SK-N-SH (cell line): ENCODE data around the gene PCNX2. TPM values are rescaled to one million over a fixed set of nuclear protein-coding genes. Genes with fewer than 3 reads are reported as not detected.

Experiments used
- CTCF ChIA-PET: fragments of 300-600, 350-600 bp; formaldehyde crosslinking; extraction: SDS; loops from one replicate; lab custom pipeline; 2021; lab: Yijun Ruan, JAX
- POLR2A ChIA-PET: fragments of 350-600 bp; sonication (Branson Sonifier 250); formaldehyde crosslinking; extraction: SDS; loops from one replicate; lab custom pipeline; 2020; ENCODE audit warnings: antibody characterized with exemption, inconsistent platforms; lab: Yijun Ruan, JAX
- DNase-seq: peaks from one replicate; pipeline ENCODE4 v3.0.0; 2012
- H2AFZ ChIP-seq: fragments of 200-600 bp; sonication (generic); 2 replicates; pipeline ENCODE4 v1.8.1; 2016; ENCODE audit warnings: antibody characterized with exemption, mild to moderate bottlenecking, low read depth
- H3F3A ChIP-seq: fragments of 200-600 bp; sonication (generic); replicated peaks from 2 replicates; pipeline ENCODE3; 2016; ENCODE audit warnings: antibody characterized with exemption, mild to moderate bottlenecking; ENCODE audit not compliant: insufficient read depth
- H3K27ac ChIP-seq, 2 experiments: fragments of 200-500 bp in 1 of 2; fragments of 200-600 bp in 1 of 2; sonication (Bioruptor generic) in 1 of 2; sonication (generic), shearing (Covaris generic) in 1 of 2; 2 replicates each; pipeline versions ENCODE4 v1.5.1 to v1.6.1; 2014 to 2016; ENCODE audit warnings: low read depth in 2 of 2, inconsistent platforms in 1 of 2, low read length in 1 of 2, mild to moderate bottlenecking in 1 of 2, mixed read lengths in 1 of 2
- H3K27me3 ChIP-seq: fragments of 200-600 bp; sonication (generic), shearing (Covaris generic); 2 replicates; pipeline ENCODE4 v1.6.1; 2016; ENCODE audit warnings: mixed run types; ENCODE audit not compliant: insufficient read depth
- H3K36me3 ChIP-seq, 2 experiments: fragments of 200-500 bp in 1 of 2; fragments of 200-600 bp in 1 of 2; sonication (Bioruptor generic) in 1 of 2; sonication (generic) in 1 of 2; replicated peaks in 1 of 2; 2 replicates each; pipeline versions ENCODE3 to v1.5.1; 2014 to 2016; ENCODE audit warnings: low read length in 1 of 2, mild to moderate bottlenecking in 1 of 2; ENCODE audit not compliant: insufficient read depth in 2 of 2, control insufficient read depth in 1 of 2
- H3K4me1 ChIP-seq, 2 experiments: fragments of 200-500 bp in 1 of 2; fragments of 200-600 bp in 1 of 2; sonication (Bioruptor generic) in 1 of 2; sonication (generic), shearing (Covaris generic) in 1 of 2; 2 replicates each; pipeline versions ENCODE4 v1.5.1 to v1.6.1; 2014 to 2016; ENCODE audit warnings: low read depth in 1 of 2, low read length in 1 of 2, mixed run types in 1 of 2; ENCODE audit not compliant: insufficient read depth in 2 of 2, control insufficient read depth in 1 of 2
- H3K4me2 ChIP-seq: fragments of 200-600 bp; sonication (generic), shearing (Covaris generic); 2 replicates; pipeline ENCODE4 v1.6.1; 2017; ENCODE audit warnings: mixed run types
- H3K4me3 ChIP-seq, 2 experiments: fragments of 200-500 bp in 1 of 2; fragments of 200-600 bp in 1 of 2; sonication (Bioruptor generic) in 1 of 2; sonication (generic), shearing (Covaris generic) in 1 of 2; 2 replicates each; pipeline versions ENCODE4 v1.5.1 to v1.8.1; 2014 to 2016; ENCODE audit warnings: low read depth in 2 of 2, inconsistent platforms in 1 of 2, low read length in 1 of 2, mild to moderate bottlenecking in 1 of 2, mixed read lengths in 1 of 2, moderate library complexity in 1 of 2
- H3K79me2 ChIP-seq: fragments of 200-600 bp; sonication (generic); 2 replicates; pipeline ENCODE4 v1.8.1; 2017; ENCODE audit warnings: mild to moderate bottlenecking; ENCODE audit not compliant: insufficient read depth
- H3K9ac ChIP-seq: fragments of 200-600 bp; sonication (generic); 2 replicates; pipeline ENCODE4 v1.6.1; 2017; ENCODE audit warnings: mixed run types
- H3K9me2 ChIP-seq: fragments of 200-600 bp; sonication (generic); 2 replicates; pipeline ENCODE4 v1.6.1; 2017; ENCODE audit warnings: mixed run types
- H3K9me3 ChIP-seq: fragments of 200-600 bp; sonication (generic); 2 replicates; pipeline ENCODE4 v1.6.1; 2017; ENCODE audit warnings: mixed run types, mild to moderate bottlenecking, moderate library complexity
- H4K20me1 ChIP-seq: fragments of 200-600 bp; sonication (generic); 2 replicates; pipeline ENCODE4 v1.6.1; 2017; ENCODE audit warnings: mild to moderate bottlenecking, mixed run types; ENCODE audit not compliant: insufficient read depth
- CHD2 ChIP-seq: fragments of 150-350 bp; IDR thresholded peaks from 2 replicates; pipeline ENCODE4 v1.6.1; 2018; ENCODE audit warnings: low read length; ENCODE audit not compliant: partially characterized antibody
- CTCF ChIP-seq: fragments of 200-600 bp; sonication (generic); IDR thresholded peaks from 2 replicates; pipeline ENCODE4 v1.6.1; 2017; ENCODE audit warnings: antibody characterized with exemption, mild to moderate bottlenecking, moderate library complexity
- EP300 ChIP-seq, 2 experiments: IDR thresholded peaks; 2 replicates each; pipeline versions ENCODE4 v1.4.0 to v1.6.1; 2012; ENCODE audit warnings: borderline replicate concordance in 1 of 2, low read depth in 1 of 2, low read length in 1 of 2
- EZH2phosphoT487 ChIP-seq: fragments of 200-600 bp; sonication (generic); IDR thresholded peaks from 2 replicates; pipeline ENCODE4 v1.6.1; 2017; ENCODE audit warnings: low read depth, mixed run types, mild to moderate bottlenecking, antibody characterized with exemption, moderate library complexity, borderline replicate concordance
- FOSL2 ChIP-seq: IDR thresholded peaks from 2 replicates; pipeline ENCODE4 v1.4.0; 2012; ENCODE audit warnings: low read depth, mild to moderate bottlenecking, moderate library complexity, borderline replicate concordance
- FOXJ3 ChIP-seq: sonication (generic); formaldehyde crosslinking; IDR thresholded peaks from 2 replicates; pipeline ENCODE4 v1.5.1; 2020; ENCODE audit warnings: mild to moderate bottlenecking, missing genetic modification reagents
- FOXM1 ChIP-seq: IDR thresholded peaks from 2 replicates; pipeline ENCODE4 v1.4.0; 2012; ENCODE audit warnings: low read depth, mild to moderate bottlenecking
- GABPA ChIP-seq: IDR thresholded peaks from 2 replicates; pipeline ENCODE4 v1.4.0; 2012; ENCODE audit warnings: low read depth, mild to moderate bottlenecking
- MEF2A ChIP-seq: IDR thresholded peaks from 2 replicates; pipeline ENCODE4 v1.4.0; 2012; ENCODE audit warnings: low read depth, borderline replicate concordance
- MXI1 ChIP-seq: IDR thresholded peaks from 2 replicates; pipeline ENCODE4 v1.6.1; 2012; ENCODE audit warnings: mild to moderate bottlenecking, low read depth, low read length, improper control_type of control experiment
- NFIC ChIP-seq: IDR thresholded peaks from 2 replicates; pipeline ENCODE4 v1.4.0; 2012; ENCODE audit warnings: borderline replicate concordance
- NRF1 ChIP-seq: IDR thresholded peaks from 2 replicates; pipeline ENCODE4 v1.6.1; 2012; ENCODE audit warnings: low read depth, mild to moderate bottlenecking, low read length
- PBX3 ChIP-seq: IDR thresholded peaks from 2 replicates; pipeline ENCODE4; 2012
- POLR2AphosphoS5 ChIP-seq: IDR thresholded peaks from 2 replicates; pipeline ENCODE4 v1.6.1; 2012; ENCODE audit warnings: low read depth, low read length
- RAD21 ChIP-seq: IDR thresholded peaks from 2 replicates; pipeline ENCODE4 v1.6.1; 2012; ENCODE audit warnings: mild to moderate bottlenecking, low read length
- REST ChIP-seq: IDR thresholded peaks from 2 replicates; pipeline ENCODE4 v1.6.1; 2012; ENCODE audit warnings: mild to moderate bottlenecking, low read depth, low read length, moderate library complexity
- RFX5 ChIP-seq: IDR thresholded peaks from 2 replicates; pipeline ENCODE4 v1.6.1; 2012; ENCODE audit warnings: mild to moderate bottlenecking, improper control_type of control experiment, low read length
- RXRA ChIP-seq: IDR thresholded peaks from 2 replicates; pipeline ENCODE4 v1.4.0; 2012; ENCODE audit warnings: low read depth, mild to moderate bottlenecking, borderline replicate concordance
- TEAD4 ChIP-seq: IDR thresholded peaks from 2 replicates; pipeline ENCODE4 v1.4.0; 2012; ENCODE audit warnings: mild to moderate bottlenecking, borderline replicate concordance; ENCODE audit not compliant: insufficient read depth
- USF2 ChIP-seq: fragments of 150-350 bp; IDR thresholded peaks from 2 replicates; pipeline ENCODE4 v1.6.1; 2017; ENCODE audit warnings: antibody characterized with exemption, low read length, low read depth, borderline replicate concordance
- YY1 ChIP-seq: IDR thresholded peaks from 2 replicates; pipeline ENCODE4 v1.4.0; 2012; ENCODE audit warnings: low read depth, mild to moderate bottlenecking
- WGBS: methylation state at CpG from one replicate; pipeline ENCODE4 v1.1.6; 2017; ENCODE audit warnings: low lambda C conversion rate; 5-methylcytosine and 5-hydroxymethylcytosine counted together
- polyA plus RNA-seq, 3 experiments: library from polyadenylated mRNA; depleted of rRNA; stranded (reverse); fragments of >200 nt; gene quantifications; 2 replicates each; pipeline ENCODE4 v1.2.3, GENCODE V29; 2012
- TF ChIP-seq, protein P1 (sequence below): fragments of 150-350 bp; IDR thresholded peaks from 2 replicates; pipeline ENCODE4 v1.6.1; 2016; ENCODE audit warnings: mild to moderate bottlenecking, low read depth, low read length
- TF ChIP-seq, protein P2 (sequence below): IDR thresholded peaks from 2 replicates; pipeline ENCODE4 v1.4.0; 2012; ENCODE audit warnings: low read depth

The PCNX2 gene
- polyA plus RNA-seq, 1 of the 3 experiments (the other 2 are of a cell fraction), result 10.6 TPM

DNA sequence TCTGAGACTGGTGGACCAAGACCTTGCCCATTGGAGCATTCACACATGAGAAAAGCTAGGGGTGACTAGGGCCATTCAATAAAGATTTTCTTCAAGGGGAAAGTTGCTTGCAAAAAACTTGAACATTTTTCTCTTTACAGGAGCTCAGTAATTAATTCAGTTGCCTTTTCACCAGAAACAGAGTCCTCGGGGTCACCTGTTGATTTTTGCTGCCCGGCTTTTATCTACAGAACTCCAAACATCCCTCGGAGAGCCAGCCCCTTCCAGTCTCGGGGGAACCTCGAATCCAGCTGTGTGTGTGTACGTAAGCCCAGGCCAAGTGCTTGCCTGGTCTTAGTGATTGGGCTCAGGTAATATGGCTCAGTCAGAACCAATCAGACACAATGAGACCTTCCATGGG, 47.5 kb downstream of the PCNX2 start (continued):
- TF ChIP-seq CTCF, result no peak
- TF ChIP-seq YY1, result no peak
- TF ChIP-seq CHD2, result no peak
- TF ChIP-seq, protein P1, sequence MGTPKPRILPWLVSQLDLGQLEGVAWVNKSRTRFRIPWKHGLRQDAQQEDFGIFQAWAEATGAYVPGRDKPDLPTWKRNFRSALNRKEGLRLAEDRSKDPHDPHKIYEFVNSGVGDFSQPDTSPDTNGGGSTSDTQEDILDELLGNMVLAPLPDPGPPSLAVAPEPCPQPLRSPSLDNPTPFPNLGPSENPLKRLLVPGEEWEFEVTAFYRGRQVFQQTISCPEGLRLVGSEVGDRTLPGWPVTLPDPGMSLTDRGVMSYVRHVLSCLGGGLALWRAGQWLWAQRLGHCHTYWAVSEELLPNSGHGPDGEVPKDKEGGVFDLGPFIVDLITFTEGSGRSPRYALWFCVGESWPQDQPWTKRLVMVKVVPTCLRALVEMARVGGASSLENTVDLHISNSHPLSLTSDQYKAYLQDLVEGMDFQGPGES, result no peak

DNA sequence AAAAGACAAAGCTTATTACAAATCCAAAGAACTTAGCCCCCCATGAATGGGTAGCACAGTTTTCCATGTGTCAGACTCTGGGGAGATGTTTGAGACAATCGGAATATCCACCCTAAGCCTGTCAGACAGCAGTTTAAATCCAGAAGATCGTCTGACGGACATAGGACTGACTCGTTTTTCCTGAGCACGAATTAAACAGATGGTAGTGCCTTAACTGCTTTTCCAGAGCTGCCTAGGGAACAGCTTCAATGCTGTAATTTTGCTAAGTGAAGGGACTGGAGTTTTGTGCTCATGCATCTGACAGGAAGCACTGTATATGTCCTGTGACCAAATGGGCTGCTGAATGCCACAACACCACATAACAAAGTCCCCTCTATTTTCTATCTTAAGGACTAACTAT, 48.6 kb downstream of the PCNX2 start:
- H3K27me3 ChIP-seq, result no peaks in the 10 kb centered on the region
- no peak overlapping the region for H3K4me2 ChIP-seq
- no peaks in the 10 kb centered on the region for H3F3A ChIP-seq
- ChIA-PET CTCF (no interaction called here), POLR2A (no interaction called here)
- H3K9me3 ChIP-seq, result no peaks in the 10 kb centered on the region
- peaks cover 18 to 36% of the 10 kb centered on the region in 2 experiments for H3K36me3 ChIP-seq
- no peaks in the 10 kb centered on the region for H3K79me2 ChIP-seq
- WGBS, result 98% methylated on average over 5 of the region's 5 CpGs
- DNase-seq, result no peak
- H3K27ac ChIP-seq, result no peak overlapping the region
- H3K9ac ChIP-seq, result no peak overlapping the region
- H4K20me1 ChIP-seq, result no peaks in the 10 kb centered on the region
- TF ChIP-seq MXI1 (no peak), PBX3 (no peak), MEF2A (no peak), RFX5 (no peak), FOSL2 (no peak), EZH2phosphoT487 (no peak), GABPA (no peak), RAD21 (no peak), NFIC (no peak), FOXJ3 (CRISPR knock-in tag) (no peak), USF2 (no peak), POLR2AphosphoS5 (no peak), EP300 (IDR thresholded peaks at IDR 0.05; ENCODE audit: borderline replicate concordance in 1 of 2, low read depth in 1 of 2, low read length in 1 of 2) (no peak), NRF1 (no peak), FOXM1 (no peak), REST (no peak), TEAD4 (no peak), RXRA (no peak)
- TF ChIP-seq, protein P2, sequence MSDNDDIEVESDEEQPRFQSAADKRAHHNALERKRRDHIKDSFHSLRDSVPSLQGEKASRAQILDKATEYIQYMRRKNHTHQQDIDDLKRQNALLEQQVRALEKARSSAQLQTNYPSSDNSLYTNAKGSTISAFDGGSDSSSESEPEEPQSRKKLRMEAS, result no peak
- TF ChIP-seq, protein P1, result no peak
- H2AFZ ChIP-seq, result no peak overlapping the region
- no peaks in the 10 kb centered on the region for H3K9me2 ChIP-seq
- no peak overlapping the region for H3K4me3 ChIP-seq
- H3K4me1 ChIP-seq, result no peaks in the 10 kb centered on the region; a peak in 1 of 4 replicates
